ENCODE results near the gene FLYWCH1.

GRCh38 chr16:2981177-2981898, 69.6 kb downstream of the FLYWCH1 start:
- TF ChIP-seq POLR2AphosphoS5 (IDR thresholded peaks at IDR 0.05; ENCODE audit: insufficient read depth, low read depth, low read length) (no peak), CTCF (IDR thresholded peaks at IDR 0.05; ENCODE audit: extremely low read depth in 1 of 2, insufficient read depth in 1 of 2, low read depth in 1 of 2, low read length in 2 of 2) (no peak), GATA2 (IDR thresholded peaks at IDR 0.05; ENCODE audit: insufficient read depth, insufficient read length, low read depth, low read length) (no peak), MAX (IDR thresholded peaks at IDR 0.05; ENCODE audit: insufficient read depth, insufficient read length) (no peak), JUN (IDR thresholded peaks at IDR 0.05; ENCODE audit: borderline replicate concordance, insufficient read depth, insufficient read length, low read depth) (no peak)

All from endothelial cell of umbilical vein (primary cell).